ENCODE data around the gene PRTN3.
"Not testable (repeated sequence)": the region's sequence is repeated elsewhere in the genome, so short reads cannot be mapped to it uniquely, and the experiment has no call there.

PRTN3 gene

DNA sequence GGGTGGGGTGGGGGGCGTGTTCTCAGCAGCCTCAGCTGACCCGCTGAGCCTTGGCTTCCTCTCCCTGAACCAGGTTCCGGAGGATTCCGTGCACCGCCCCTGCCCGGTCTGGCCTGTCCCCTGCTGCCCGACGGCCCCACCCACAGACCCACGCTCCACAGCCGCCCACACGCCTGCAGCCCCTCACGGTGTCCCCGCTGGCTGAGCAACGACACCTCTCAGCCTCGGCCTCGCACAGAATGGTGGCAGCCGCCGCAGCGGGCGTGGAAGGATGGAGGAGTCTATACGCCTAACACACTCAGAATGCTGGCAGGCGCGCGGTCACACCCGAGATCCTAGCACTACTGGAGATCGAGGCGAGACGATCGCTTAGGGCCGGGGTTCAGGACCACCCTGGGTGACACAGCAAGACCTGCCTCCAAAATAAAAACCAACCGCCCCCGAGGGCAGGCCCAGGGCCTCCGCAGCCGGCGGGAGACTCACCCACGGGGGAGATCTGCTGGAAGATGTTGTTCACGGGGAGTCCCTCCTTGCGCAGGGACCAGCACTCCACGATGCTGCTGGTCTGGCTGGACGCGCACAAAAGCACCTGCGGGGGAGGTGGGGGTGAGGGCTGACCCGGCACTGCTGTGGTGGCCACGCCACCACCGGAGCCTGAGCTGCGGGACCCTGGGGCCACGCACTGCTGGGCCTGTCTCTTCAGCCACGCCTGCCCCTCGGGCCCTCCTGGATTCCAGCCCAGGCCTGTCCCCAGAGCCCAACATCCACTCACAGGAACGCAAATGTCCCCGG, 43.8 kb downstream of the PRTN3 start:
- DNase-seq: no peak

DNA sequence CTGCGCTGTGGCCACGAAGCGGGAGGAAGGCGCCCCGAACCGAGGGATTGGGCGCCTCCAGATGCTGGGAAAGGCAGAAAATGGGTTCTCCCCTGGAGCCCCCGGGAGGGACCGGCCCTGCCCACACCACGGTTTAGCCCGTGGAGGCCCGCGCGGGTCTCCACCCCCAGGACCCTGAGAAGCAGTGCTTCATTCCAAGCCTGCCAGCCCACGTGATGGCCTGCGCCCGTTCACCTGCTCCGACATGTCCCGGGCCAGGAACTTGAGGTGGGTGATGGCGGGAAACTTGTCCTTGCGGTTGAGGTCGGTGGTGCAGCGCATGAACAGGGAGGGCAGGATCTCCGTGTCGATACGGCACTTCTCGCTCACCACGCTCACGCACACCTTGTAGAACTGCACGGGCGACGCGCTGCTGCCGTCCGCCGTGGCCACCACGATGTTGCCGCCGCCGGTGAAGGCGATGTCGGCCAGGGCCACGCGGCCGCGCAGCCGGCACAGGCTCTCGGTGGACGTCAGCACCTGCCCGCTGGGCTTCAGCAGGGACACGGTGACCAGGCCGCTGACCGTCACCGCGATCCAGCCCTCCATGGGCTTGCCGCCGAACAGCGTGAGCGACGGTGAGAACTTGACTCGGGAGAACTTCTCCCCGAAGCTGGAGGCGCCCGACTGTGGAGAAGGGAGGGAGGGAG, 44.9 kb downstream of the PRTN3 start:
- DNase-seq: no peak

DNA sequence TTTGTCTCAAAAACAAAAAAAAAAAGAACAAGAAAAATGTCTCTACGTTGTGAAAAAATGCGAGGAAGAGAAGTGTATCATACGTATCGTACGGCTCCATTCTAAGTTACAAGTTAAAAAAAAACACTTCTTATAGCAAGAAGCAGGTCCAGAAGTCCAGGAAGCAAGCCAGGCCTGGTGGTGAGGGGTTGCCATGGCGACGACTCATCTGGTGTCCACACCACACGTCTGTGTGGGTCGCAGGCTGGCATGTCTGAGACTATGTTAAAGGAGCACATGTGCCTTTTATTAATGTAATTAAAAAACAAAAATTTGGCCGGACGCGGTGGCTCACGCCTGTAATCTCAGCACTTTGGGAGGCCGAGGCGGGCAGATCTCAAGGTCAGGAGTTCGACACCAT, 46.3 kb downstream of the PRTN3 start:
- DNase-seq: no peak

DNA sequence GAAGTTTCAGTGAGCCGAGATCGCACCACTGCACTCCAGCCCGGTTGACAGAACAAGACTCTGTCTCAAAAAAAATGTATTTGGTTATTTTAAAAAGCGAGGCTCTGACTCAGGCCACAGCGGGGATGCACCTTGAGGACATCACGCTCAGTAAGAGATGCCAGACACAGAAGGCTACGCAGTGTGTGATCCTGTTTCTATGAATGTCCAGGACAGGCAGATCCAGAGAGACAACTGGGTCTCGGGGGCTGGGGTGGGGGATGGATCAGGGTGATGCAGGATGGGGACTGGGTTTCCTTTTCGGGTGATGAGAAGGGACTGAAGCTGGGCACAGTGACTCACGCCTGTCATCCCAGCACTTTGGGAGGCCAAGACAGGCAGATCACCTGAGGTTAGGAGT, 46.8 kb downstream of the PRTN3 start:
- no peak for DNase-seq

DNA sequence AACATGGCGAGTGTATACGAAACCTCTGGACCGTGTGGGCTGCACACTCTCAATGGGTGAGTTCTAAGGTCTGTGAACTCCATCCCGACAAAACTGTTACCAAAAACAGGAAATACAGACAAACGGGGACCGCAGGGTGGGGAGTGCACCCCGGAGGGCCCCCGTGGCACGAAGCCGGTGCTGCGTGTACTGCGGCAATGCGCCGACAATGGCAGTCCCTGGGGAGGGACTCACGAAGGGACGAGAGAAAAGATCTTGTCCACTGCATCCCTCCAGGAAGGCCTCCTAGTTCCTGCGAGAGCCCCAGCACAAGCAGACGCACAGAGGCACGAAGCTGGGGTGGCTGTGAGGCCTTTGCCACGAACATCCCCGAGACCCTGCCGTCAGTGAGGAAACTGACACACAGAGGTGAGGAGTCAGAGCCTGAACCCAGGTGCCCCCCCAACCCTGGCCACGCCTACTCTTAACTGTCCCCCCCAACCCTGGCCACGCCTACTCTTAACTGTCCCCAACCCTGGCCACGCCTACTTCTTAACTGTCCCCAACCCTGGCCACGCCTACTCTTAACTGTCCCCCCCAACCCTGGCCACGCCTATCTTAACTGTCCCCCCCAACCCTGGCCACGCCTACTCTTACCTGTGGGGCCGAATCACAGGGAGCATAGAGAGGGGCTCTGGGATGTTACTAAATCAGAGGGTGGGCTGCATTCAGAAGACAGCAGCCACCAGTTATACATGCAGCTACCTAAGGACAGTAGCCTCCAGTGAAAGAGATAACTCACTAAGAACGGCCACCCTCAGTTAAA, 48.0 kb downstream of the PRTN3 start:
- DNase-seq: no peak

DNA sequence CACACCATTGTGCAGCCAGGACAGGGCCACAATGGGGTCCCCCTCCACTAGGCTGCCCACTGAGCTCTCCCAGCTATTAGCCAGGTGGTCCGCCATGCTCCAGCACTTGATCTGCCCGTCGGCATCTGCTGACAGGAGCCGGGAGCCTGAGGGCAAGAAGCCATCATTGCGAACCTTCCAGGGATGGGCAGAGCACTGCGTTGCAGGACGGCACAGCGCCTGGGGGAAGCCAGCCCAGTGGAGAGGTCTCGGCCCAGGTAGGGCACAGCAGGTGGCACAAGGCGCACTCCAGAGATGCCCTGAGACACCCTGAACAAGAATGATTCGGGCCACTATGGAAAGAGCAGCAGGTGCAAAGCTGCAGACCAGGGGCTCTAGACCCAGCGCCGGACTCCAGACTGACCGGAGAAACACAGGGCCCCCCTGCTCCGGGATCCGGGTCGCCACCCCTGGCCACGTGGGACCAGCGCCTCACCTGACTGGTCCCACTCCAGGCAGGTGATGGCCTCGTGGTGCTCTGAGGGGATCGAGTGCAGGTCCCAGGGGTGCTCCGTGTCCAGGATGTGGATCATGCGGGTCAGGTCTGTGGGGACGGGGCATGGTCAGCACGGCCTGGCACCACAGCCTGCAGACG, 49.0 kb downstream of the PRTN3 start:
- DNase-seq: no peak

DNA sequence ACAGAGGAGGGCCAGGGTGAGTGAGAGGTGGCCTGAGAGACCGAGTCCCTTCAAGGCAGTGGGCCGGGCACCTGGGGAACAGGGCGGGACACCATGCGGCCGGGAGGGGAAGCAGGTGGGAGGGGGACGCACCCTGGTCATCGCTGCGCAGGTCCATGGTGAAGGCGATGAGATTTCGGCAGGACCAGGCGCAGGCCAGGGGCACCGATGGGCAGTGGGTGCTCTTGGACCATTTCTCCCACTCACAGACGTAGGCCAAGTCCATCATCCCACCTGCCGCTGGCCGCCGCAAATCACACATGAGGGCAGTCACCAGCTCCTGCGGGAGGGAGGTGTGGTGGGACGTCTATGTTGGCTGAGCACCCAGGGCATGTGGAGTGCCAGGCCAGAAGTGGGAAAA, 50.0 kb downstream of the PRTN3 start:
- DNase-seq: no peak

DNA sequence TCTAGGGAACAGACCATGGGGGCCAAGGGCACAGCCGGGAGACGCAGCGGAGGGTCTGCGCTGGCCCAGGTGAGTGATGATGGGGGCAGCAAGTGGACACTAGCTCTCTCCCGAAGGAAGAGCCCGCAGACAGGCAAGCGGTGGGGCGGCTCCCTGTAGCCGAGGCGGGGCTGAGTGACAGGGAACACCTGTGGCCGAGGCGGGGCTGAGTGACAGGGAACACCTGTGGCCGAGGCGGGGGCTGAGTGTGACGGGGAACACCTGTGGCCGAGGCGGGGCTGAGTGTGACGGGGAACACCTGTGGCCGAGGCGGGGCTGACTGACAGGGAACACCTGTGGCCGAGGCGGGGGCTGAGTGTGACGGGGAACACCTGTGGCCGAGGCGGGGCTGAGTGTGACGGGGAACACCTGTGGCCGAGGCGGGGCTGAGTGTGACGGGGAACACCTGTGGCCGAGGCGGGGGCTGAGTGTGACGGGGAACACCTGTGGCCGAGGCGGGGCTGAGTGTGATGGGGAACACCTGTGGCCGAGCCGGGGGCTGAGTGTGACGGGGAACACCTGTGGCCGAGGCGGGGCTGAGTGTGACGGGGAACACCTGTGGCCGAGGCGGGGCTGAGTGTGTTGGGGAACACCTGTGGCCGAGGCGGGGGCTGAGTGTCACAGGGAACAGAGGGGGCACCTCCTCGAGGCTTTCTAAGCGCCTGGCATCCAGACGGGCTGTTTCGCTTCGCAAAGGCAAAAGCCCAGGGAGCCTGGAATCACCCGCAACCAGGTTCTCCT, 50.8 kb downstream of the PRTN3 start:
- DNase-seq: not testable (repeated sequence)

DNA sequence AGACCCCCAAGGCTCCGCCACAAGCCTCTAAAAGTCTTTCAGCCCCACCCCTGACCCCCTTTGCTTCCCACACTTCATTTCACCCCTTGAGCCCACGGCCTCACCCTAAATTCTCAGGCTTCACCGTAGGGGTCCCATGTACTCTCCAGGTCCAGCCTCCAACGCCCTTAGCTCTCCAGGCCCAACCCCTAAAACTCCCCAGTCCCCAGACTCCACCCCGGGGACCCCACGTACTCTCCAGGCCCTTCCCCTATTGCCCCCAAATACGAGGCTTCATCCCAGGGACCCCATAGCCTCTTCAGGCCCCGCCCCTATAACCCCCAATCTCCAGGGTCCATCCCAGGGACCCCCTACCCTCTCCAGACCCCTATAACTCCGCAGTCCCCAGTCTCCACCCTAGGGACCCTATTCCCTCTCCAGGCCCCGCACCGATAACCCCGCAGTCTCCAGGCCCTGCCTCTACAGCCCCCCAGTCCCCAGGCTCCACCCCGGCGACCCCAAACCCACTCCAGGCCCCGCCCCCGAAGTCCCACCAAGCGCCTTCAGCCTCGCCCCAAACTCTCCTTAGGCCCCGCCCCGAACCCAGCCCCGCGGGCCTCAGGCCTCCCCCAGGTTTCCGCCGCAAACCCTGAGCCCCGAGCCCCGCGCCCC, 51.6 kb downstream of the PRTN3 start:
- DNase-seq: peak; percentile 40

DNA sequence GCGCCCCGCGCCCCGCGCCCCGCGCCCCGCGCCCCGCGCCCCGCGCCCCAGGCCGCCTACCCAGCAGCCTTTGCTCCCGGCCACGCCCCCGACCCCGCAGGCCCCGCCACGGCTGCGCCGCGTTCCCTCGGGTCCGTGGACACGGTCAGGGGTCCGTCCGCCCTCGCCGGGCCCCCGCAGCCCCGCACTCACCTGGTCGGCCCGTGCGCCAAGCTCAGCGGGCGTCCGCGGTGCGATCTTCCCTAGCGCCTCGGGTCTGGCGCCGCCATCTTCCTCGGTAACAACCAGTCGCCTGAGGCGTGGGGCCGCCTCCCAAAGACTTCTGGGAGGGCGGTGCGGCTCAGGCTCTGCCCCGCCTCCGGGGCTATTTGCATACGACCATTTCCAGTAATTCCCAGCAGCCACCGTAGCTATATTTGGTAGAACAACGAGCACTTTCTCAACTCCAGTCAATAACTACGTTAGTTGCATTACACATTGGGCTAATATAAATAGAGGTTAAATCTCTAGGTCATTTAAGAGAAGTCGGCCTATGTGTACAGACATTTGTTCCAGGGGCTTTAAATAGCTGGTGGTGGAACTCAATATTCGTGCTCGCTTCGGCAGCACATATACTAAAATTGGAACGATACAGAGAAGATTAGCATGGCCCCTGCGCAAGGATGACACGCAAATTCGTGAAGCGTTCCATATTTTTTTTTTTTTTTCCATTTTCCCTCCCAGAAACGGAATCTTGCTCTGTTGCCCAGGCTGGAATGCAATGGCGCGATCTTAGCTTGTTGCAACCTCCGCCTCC, 52.3 kb downstream of the PRTN3 start, which contains the start of the genes MED16 and RNU6-9:
Gene MED16, minus strand, starts transcription at position 294 of the 796 bp plus-strand sequence. CDS start 2,056 bp downstream, outside the sequence.
Gene RNU6-9, plus strand, starts transcription at position 591 of the 796 bp plus-strand sequence.
- DNase-seq: peak; percentile 97

DNA sequence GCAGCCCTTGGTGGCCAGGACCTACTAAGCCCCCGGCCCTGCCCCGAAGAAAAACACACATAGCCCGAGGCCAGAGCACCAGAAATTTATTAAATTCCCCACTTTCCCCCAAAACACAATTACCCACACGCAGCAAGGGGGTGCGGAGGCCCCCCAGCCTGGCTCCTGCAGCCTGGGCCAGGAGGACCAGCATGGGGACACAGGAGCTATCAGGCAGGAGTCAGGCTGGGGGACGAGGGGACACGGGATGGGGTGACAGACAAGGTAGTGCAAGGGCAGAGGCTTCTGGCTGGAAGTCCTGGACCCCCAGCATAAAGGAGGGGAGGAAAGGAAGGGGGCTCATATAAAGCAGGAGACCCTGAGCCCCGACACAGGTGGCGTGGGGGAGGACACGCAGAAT, 55.6 kb downstream of the PRTN3 start:
- DNase-seq: no peak

DNA sequence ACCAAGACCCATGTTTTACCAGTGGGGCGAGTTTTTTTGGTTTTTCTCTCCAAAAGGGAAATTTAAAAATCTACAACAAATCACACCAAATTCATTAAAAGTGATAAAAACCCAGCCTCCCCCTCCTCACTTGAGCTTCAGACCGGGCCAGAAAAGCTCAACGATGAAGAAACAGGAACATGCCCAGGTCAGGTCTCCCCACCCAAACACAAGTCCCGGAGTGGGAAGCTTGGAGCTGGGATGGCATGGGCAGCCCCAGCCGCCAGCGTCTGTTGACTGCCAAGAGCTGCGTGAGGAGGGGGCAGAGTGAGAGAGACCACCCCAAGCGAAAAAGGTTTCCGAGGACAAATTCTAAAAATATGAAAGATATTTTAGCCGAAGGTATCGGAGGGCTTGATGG, 56.2 kb downstream of the PRTN3 start:
- DNase-seq: no peak

DNA sequence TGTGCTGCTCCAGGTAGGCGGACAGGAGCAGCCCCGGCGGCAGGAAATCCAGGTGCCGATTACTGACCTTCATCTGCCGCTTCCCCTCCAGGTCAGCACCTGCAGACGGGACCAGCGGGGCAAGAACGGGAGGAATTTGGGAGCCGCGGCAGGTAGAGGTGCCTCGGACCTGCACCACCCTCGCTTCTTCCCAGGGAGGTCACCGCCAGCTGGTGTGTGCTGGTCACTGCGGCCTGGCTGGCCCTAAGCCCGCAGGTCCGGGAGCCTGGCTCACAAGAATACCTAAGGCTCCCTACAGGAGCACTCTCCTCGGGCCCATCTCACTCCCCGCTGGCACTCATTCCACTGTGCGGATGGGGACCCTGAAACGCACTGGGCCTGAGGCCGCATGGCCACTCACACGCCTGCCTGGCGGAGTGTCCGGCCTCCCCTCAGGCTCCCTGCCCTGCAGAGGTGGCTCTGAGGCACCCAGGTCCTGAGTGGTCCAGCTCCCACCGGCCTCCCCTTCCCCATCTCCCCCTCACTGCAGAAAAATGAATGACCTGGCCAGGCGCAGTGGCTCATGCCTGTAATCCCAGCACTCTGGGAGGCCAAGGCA, 56.7 kb downstream of the PRTN3 start:
- DNase-seq: no peak

Data from NCI-H1092 treated with DMSO at 0.1 percent for 48 hours (cell line).